GM18870 (cell line): ENCODE results near the gene FNDC10.
"Not testable (repeated sequence)": the region's sequence is repeated elsewhere in the genome, so short reads cannot be mapped to it uniquely, and the experiment has no call there.

Experiments used
- ATAC-seq: cut with Tn5 transposase; IDR thresholded peaks from one replicate; pipeline ENCODE4 v1.9.1; 2021; ENCODE audit warnings: moderate library complexity; ENCODE audit not compliant: unreplicated experiment

Gene FNDC10

GRCh38 chr1:1567891-1568291 lies 32.0 kb downstream of the FNDC10 start:
- ATAC-seq: no peak

- ATAC-seq: no peak
Observed at GRCh38 chr1:1567152-1567875, 32.6 kb downstream of the FNDC10 start.

GRCh38 chr1:1565340-1565739 lies 34.6 kb downstream of the FNDC10 start:
- no peak for ATAC-seq

- no peak for ATAC-seq
Observed at GRCh38 chr1:1564268-1564667, 35.7 kb downstream of the FNDC10 start.

- no peak for ATAC-seq
Observed at GRCh38 chr1:1563688-1564087, 36.2 kb downstream of the FNDC10 start.

- ATAC-seq: no peak
Observed at GRCh38 chr1:1562556-1563195, 37.3 kb downstream of the FNDC10 start.

GRCh38 chr1:1561801-1562470 lies 38.0 kb downstream of the FNDC10 start:
- no peak for ATAC-seq

GRCh38 chr1:1560178-1560577 lies 39.8 kb downstream of the FNDC10 start:
- no peak for ATAC-seq

GRCh38 chr1:1559066-1559465 lies 40.9 kb downstream of the FNDC10 start:
- ATAC-seq: no peak

- ATAC-seq: no peak
Observed at GRCh38 chr1:1558591-1558990, 41.3 kb downstream of the FNDC10 start.

- not testable (repeated sequence) for ATAC-seq
Observed at GRCh38 chr1:1557688-1558087, 42.2 kb downstream of the FNDC10 start.

GRCh38 chr1:1556961-1557360 lies 43.0 kb downstream of the FNDC10 start:
- not testable (repeated sequence) for ATAC-seq

- ATAC-seq: no peak
Observed at GRCh38 chr1:1556505-1556904, 43.4 kb downstream of the FNDC10 start.

- no peak for ATAC-seq
Observed at GRCh38 chr1:1554926-1555915, 44.7 kb downstream of the FNDC10 start.

GRCh38 chr1:1554550-1554925 lies 45.4 kb downstream of the FNDC10 start:
- ATAC-seq: no peak

- ATAC-seq: no peak
Observed at GRCh38 chr1:1553821-1554494, 46.0 kb downstream of the FNDC10 start.

- ATAC-seq: no peak
Observed at GRCh38 chr1:1552263-1552639, 47.7 kb downstream of the FNDC10 start.

- ATAC-seq: no peak
Observed at GRCh38 chr1:1551524-1552262, 48.2 kb downstream of the FNDC10 start.

GRCh38 chr1:1550591-1551432 lies 49.1 kb downstream of the FNDC10 start:
- no peak for ATAC-seq
